ENCODE data around the gene ZC3H10. TPM values are rescaled to one million over a fixed set of nuclear protein-coding genes. Genes with fewer than 3 reads are reported as not detected.
A peak's percentile ranks its signal among the peaks of the same experiment; 100 is the strongest.

Gene ZC3H10
- total and polyA plus RNA-seq, 2 of the 13 experiments (the other 11 are each of a cell fraction or from before 2014, with no cell fraction given) = 0.70 to 2.3 TPM

DNA sequence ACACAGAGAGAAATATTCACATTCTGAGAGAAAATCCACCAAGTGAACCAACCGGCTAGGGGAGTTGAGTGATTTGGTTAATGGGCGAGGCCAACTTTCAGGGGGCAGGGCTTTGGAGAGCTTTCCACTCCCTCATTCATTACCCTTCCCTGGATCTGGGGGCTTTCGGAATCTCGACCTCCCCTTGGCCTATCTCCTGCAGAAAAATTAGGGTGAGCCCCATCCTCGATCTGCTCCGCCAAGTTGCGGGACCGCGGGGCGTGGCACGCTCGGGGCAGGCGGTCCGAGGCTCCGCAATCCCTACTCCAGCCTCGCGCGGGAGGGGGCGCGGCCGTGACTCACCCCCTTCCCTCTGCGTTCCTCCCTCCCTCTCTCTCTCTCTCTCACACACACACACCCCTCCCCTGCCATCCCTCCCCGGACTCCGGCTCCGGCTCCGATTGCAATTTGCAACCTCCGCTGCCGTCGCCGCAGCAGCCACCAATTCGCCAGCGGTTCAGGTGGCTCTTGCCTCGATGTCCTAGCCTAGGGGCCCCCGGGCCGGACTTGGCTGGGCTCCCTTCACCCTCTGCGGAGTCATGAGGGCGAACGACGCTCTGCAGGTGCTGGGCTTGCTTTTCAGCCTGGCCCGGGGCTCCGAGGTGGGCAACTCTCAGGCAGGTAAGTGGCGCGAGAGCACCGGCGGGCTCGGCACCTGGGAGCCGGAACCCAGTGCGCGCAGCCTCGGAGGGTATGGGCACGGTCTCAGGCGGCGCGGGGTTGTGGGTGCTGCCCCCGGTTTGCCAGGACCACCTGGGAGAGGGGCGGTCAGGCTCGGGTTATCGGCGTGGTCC, 38.1 kb upstream of the ZC3H10 start, which contains the start of gene ERBB3 (continued):
- peak; percentile 77; the same call in 1 of the 2 replicates for TF ChIP-seq MAF1 (CRISPR knock-in tag; IDR thresholded peaks at IDR 0.05; ENCODE audit: borderline replicate concordance)
- TF ChIP-seq HOXA5 (CRISPR knock-in tag; IDR thresholded peaks at IDR 0.05) = peak; percentile 34; the same call in 1 of the 2 replicates
- TF ChIP-seq, protein P1, sequence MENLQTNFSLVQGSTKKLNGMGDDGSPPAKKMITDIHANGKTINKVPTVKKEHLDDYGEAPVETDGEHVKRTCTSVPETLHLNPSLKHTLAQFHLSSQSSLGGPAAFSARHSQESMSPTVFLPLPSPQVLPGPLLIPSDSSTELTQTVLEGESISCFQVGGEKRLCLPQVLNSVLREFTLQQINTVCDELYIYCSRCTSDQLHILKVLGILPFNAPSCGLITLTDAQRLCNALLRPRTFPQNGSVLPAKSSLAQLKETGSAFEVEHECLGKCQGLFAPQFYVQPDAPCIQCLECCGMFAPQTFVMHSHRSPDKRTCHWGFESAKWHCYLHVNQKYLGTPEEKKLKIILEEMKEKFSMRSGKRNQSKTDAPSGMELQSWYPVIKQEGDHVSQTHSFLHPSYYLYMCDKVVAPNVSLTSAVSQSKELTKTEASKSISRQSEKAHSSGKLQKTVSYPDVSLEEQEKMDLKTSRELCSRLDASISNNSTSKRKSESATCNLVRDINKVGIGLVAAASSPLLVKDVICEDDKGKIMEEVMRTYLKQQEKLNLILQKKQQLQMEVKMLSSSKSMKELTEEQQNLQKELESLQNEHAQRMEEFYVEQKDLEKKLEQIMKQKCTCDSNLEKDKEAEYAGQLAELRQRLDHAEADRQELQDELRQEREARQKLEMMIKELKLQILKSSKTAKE (CRISPR knock-in tag; IDR thresholded peaks at IDR 0.05; ENCODE audit: borderline replicate concordance) = peak; percentile 61; the same call in 1 of the 2 replicates
- TF ChIP-seq HHEX (CRISPR knock-in tag; IDR thresholded peaks at IDR 0.05) = no peak
- TF ChIP-seq ZMAT3 (CRISPR knock-in tag; conservative IDR thresholded peaks at IDR 0.05) = peak; percentile 13; the same call in 1 of the 2 replicates
- TF ChIP-seq TGIF2 (CRISPR knock-in tag; IDR thresholded peaks at IDR 0.05) = peak; percentile 65
- peak; percentile 47; the same call in 1 of the 2 replicates for TF ChIP-seq ZNF749 (CRISPR knock-in tag; IDR thresholded peaks at IDR 0.05; ENCODE audit: borderline replicate concordance)
- TF ChIP-seq KDM6A (CRISPR knock-in tag; IDR thresholded peaks at IDR 0.05; ENCODE audit: low read depth) = no peak
- no peak for TF ChIP-seq JUN (CRISPR knock-in tag; IDR thresholded peaks at IDR 0.05)
- TF ChIP-seq, protein P2, sequence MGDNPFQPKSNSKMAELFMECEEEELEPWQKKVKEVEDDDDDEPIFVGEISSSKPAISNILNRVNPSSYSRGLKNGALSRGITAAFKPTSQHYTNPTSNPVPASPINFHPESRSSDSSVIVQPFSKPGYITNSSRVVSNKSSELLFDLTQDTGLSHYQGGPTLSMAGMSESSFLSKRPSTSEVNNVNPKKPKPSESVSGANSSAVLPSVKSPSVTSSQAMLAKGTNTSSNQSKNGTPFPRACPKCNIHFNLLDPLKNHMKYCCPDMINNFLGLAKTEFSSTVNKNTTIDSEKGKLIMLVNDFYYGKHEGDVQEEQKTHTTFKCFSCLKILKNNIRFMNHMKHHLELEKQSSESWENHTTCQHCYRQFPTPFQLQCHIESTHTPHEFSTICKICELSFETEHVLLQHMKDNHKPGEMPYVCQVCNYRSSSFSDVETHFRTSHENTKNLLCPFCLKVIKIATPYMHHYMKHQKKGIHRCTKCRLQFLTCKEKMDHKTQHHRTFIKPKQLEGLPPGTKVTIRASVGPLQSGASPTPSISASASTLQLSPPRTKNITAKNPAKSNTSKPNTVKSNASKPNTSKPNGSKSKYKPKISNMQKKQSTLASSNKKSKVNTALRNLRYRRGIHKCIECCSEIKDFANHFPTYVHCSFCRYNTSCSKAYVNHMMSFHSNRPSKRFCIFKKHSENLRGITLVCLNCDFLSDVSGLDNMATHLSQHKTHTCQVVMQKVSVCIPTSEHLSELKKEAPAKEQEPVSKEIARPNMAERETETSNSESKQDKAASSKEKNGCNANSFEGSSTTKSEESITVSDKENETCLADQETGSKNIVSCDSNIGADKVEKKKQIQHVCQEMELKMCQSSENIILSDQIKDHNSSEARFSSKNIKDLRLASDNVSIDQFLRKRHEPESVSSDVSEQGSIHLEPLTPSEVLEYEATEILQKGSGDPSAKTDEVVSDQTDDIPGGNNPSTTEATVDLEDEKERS (CRISPR knock-in tag; IDR thresholded peaks at IDR 0.05) = peak; percentile 21; the same call in 1 of the 2 replicates
- peak; percentile 37; the same call in 1 of the 2 replicates for TF ChIP-seq ZNF615 (CRISPR knock-in tag; IDR thresholded peaks at IDR 0.05; ENCODE audit: borderline replicate concordance)
- TF ChIP-seq ZNF225 (CRISPR knock-in tag; IDR thresholded peaks at IDR 0.05) = peak; percentile 73; the same call in 1 of the 2 replicates
- TF ChIP-seq CREB1 (IDR thresholded peaks at IDR 0.05) = 0 out of 2 replicates have a peak, but pooled peaks have one; percentile 12
- TF ChIP-seq CREB1 (CRISPR knock-in tag; IDR thresholded peaks at IDR 0.05) = no peak
- no peak for TF ChIP-seq HMGA1 (CRISPR knock-in tag; conservative IDR thresholded peaks at IDR 0.05)
- peak; percentile 71 for TF ChIP-seq YEATS4 (CRISPR knock-in tag; IDR thresholded peaks at IDR 0.05; ENCODE audit: borderline replicate concordance)
- no peak for TF ChIP-seq NFATC3 (CRISPR knock-in tag; IDR thresholded peaks at IDR 0.05)
- TF ChIP-seq REPIN1 (CRISPR knock-in tag; IDR thresholded peaks at IDR 0.05; ENCODE audit: borderline replicate concordance, low read depth) = peak; percentile 64; the same call in 1 of the 2 replicates
- TF ChIP-seq SAFB2 (CRISPR knock-in tag; IDR thresholded peaks at IDR 0.05; ENCODE audit: borderline replicate concordance, low read depth) = 0 out of 2 replicates have a peak, but pooled peaks have one; percentile 45
- TF ChIP-seq MEIS2 (CRISPR knock-in tag; IDR thresholded peaks at IDR 0.05) = no peak; the same call in 1 of the 2 replicates
- TF ChIP-seq, protein P3, sequence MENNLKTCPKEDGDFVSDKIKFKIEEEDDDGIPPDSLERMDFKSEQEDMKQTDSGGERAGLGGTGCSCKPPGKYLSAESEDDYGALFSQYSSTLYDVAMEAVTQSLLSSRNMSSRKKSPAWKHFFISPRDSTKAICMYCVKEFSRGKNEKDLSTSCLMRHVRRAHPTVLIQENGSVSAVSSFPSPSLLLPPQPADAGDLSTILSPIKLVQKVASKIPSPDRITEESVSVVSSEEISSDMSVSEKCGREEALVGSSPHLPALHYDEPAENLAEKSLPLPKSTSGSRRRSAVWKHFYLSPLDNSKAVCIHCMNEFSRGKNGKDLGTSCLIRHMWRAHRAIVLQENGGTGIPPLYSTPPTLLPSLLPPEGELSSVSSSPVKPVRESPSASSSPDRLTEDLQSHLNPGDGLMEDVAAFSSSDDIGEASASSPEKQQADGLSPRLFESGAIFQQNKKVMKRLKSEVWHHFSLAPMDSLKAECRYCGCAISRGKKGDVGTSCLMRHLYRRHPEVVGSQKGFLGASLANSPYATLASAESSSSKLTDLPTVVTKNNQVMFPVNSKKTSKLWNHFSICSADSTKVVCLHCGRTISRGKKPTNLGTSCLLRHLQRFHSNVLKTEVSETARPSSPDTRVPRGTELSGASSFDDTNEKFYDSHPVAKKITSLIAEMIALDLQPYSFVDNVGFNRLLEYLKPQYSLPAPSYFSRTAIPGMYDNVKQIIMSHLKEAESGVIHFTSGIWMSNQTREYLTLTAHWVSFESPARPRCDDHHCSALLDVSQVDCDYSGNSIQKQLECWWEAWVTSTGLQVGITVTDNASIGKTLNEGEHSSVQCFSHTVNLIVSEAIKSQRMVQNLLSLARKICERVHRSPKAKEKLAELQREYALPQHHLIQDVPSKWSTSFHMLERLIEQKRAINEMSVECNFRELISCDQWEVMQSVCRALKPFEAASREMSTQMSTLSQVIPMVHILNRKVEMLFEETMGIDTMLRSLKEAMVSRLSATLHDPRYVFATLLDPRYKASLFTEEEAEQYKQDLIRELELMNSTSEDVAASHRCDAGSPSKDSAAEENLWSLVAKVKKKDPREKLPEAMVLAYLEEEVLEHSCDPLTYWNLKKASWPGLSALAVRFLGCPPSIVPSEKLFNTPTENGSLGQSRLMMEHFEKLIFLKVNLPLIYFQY (CRISPR knock-in tag; IDR thresholded peaks at IDR 0.05; ENCODE audit: borderline replicate concordance) = peak; percentile 21; the same call in 1 of the 2 replicates

Data from HepG2 (cell line).